Lower leg skin (tissue), 3 donors: ENCODE results near the gene KIAA1671.

ENCODE experiments used
- POLR2A ChIP-seq, 2 donors: fragments of 450-650 bp; IDR thresholded peaks; one replicate each; pipeline ENCODE4 v1.6.1; 2016 to 2017; ENCODE audit warnings: antibody characterized with exemption in 2 of 2, mild to moderate bottlenecking in 1 of 2, moderate library complexity in 1 of 2
- TF ChIP-seq, protein P1 (sequence below), 3 donors: fragments of 450-650 bp; IDR thresholded peaks; one replicate each; pipeline ENCODE4 v1.5.1; 2016; ENCODE audit warnings: antibody characterized with exemption in 3 of 3, mild to moderate bottlenecking in 3 of 3, moderate library complexity in 2 of 3

DNA sequence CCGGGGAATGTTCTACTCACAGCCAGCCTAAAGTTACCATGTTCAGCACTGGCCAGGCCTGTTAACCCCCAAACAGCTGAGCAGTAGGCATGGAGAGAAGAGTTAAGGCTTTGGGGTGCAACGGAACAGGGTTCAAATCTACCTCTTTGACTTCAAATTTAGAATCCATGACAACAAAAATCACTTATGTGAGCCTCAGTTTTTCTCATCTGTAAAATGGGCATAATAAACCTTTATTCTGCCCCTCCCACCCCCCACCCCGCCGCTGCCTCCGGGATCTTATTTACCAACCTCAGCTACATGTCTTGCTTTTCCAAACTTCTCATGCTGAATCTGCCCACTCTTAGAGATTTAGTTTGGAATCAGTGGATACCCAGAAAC lies 134.4 kb downstream of the KIAA1671 start:
- TF ChIP-seq, protein P1, sequence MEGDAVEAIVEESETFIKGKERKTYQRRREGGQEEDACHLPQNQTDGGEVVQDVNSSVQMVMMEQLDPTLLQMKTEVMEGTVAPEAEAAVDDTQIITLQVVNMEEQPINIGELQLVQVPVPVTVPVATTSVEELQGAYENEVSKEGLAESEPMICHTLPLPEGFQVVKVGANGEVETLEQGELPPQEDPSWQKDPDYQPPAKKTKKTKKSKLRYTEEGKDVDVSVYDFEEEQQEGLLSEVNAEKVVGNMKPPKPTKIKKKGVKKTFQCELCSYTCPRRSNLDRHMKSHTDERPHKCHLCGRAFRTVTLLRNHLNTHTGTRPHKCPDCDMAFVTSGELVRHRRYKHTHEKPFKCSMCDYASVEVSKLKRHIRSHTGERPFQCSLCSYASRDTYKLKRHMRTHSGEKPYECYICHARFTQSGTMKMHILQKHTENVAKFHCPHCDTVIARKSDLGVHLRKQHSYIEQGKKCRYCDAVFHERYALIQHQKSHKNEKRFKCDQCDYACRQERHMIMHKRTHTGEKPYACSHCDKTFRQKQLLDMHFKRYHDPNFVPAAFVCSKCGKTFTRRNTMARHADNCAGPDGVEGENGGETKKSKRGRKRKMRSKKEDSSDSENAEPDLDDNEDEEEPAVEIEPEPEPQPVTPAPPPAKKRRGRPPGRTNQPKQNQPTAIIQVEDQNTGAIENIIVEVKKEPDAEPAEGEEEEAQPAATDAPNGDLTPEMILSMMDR (IDR thresholded peaks at IDR 0.05), result no peak
- no peak for TF ChIP-seq POLR2A (IDR thresholded peaks at IDR 0.05)
